Transverse colon (tissue), 4 donors: Measurements from ENCODE around the gene ZBTB18. TPM values are rescaled to one million over a fixed set of nuclear protein-coding genes. Genes with fewer than 3 reads are reported as not detected.

Source experiments
- DNase-seq: peaks from one replicate; pipeline ENCODE4 v3.0.0-alpha.2; 2019
- H3K27ac ChIP-seq, 4 donors: fragments of 200-600 bp; sonication (generic); 2 replicates each; pipeline ENCODE4 v1.5.1; 2016 to 2018; ENCODE audit warnings: inconsistent platforms in 4 of 4
- H3K27me3 ChIP-seq: fragments of 200-600 bp; sonication (generic); 2 replicates; pipeline ENCODE4 v1.5.1; 2017; ENCODE audit warnings: inconsistent platforms
- H3K36me3 ChIP-seq, 4 donors: fragments of 200-600 bp; sonication (generic); 2 replicates each; pipeline ENCODE4 v1.5.1; 2017 to 2019; ENCODE audit warnings: inconsistent platforms in 4 of 4
- H3K4me1 ChIP-seq, 4 donors: fragments of 200-600 bp; sonication (generic); 2 replicates each; pipeline ENCODE4 v1.5.1; 2017 to 2020; ENCODE audit warnings: inconsistent platforms in 4 of 4
- H3K4me3 ChIP-seq, 4 donors: fragments of 200-600 bp; sonication (generic); 1 replicate in 1 of 4; 2 replicates in 3 of 4; pipeline versions ENCODE4 v1.5.1 to v1.6.1; 2017 to 2019; ENCODE audit warnings: inconsistent platforms in 4 of 4
- H3K9me3 ChIP-seq, 2 donors: fragments of 200-600 bp; sonication (generic); 2 replicates each; pipeline ENCODE4 v1.5.1; 2017 to 2019; ENCODE audit warnings: inconsistent platforms in 2 of 2
- CTCF ChIP-seq, 5 experiments: fragments of 200-600 bp in 3 of 5; fragments of 450-650 bp in 2 of 5; sonication (generic) in 3 of 5; IDR thresholded peaks; 1 replicate in 2 of 5; 2 replicates in 3 of 5; pipeline ENCODE4 v1.5.1; 2016 to 2017; ENCODE audit warnings: antibody characterized with exemption in 5 of 5, inconsistent platforms in 3 of 5, mild to moderate bottlenecking in 2 of 5, moderate library complexity in 1 of 5
- EP300 ChIP-seq: sonication (generic); formaldehyde crosslinking; IDR thresholded peaks from one replicate; pipeline ENCODE4 v1.6.1; 2017; ENCODE audit warnings: antibody characterized with exemption, low read depth
- POLR2A ChIP-seq: fragments of 450-650 bp; IDR thresholded peaks from one replicate; pipeline ENCODE4 v1.6.1; 2016; ENCODE audit warnings: antibody characterized with exemption, mild to moderate bottlenecking, moderate library complexity
- POLR2AphosphoS5 ChIP-seq, 3 donors: sonication (generic); formaldehyde crosslinking; IDR thresholded peaks; one replicate each; pipeline ENCODE4 v1.6.1; 2016; ENCODE audit warnings: antibody characterized with exemption in 3 of 3
- WGBS, 2 donors: methylation state at CpG; one replicate each; pipeline ENCODE4 v1.1.5; 2018; ENCODE audit warnings: low coverage in 1 of 2; 5-methylcytosine and 5-hydroxymethylcytosine counted together
- in situ Hi-C, 4 donors: fragments of 200-750 bp; cut with MboI; loops; one replicate each; pipeline versions ENCODE4 v1.15.0 to v1.15.1; 2017; ENCODE audit warnings: low sequenced_read_pairs in 3 of 4, low pct_ligation_motif_present in 1 of 4, low pct_unique_long_range_greater_than_20kb in 1 of 4
- intact Hi-C: fragments of 100-400 bp; cut with DNase I; formaldehyde crosslinking; loops from one replicate; pipeline ENCODE4 v1.15.1; 2023; ENCODE audit warnings: low total_unique reads
- total RNA-seq, 4 donors: library from RNA; depleted of rRNA; stranded (reverse); fragments of >200 nt; gene quantifications; one replicate each; pipeline ENCODE4 v1.1.0, GENCODE V29; 2016

Gene ZBTB18
- total RNA-seq, 4 donors from 2014 or later: 4.1 to 32.8 (median 17.7) TPM

- Histone ChIP-seq H3K4me3 (no peak overlapping the region), H3K4me1 (peaks cover 0 to 4% (median 2%) of the 10 kb centered on the region in 4 donors), H3K36me3 (no peaks in the 10 kb centered on the region), H3K27me3 (no peaks in the 10 kb centered on the region), H3K9me3 (no peaks in the 10 kb centered on the region), H3K27ac (peak overlapping the region; percentile 3 to 54 (median 42))
- no peak for TF ChIP-seq CTCF (IDR thresholded peaks at IDR 0.05)
- DNase-seq: no peak
- WGBS, 2 donors: 36 to 47% methylated on average over 4 to 6 of the region's 6 CpGs
- intact Hi-C loops (no loop called here), in situ Hi-C loops (no loop called here)
Observed at GRCh38 chr1:244092293-244092963, 41.3 kb downstream of the ZBTB18 start.

GRCh38 chr1:244092964-244093638 is 42.0 kb downstream of the ZBTB18 start:
- intact Hi-C loops: no loop called here
- TF ChIP-seq POLR2AphosphoS5 (IDR thresholded peaks at IDR 0.05) (peak; percentile 45 to 58 (median 53)), POLR2A (peak; percentile 63), CTCF (IDR thresholded peaks at IDR 0.05) (no peak)
- Histone ChIP-seq H3K27me3 (no peaks in the 10 kb centered on the region), H3K4me1 (peaks cover 0 to 4% (median 2%) of the 10 kb centered on the region in 4 donors), H3K9me3 (no peaks in the 10 kb centered on the region), H3K36me3 (no peaks in the 10 kb centered on the region), H3K4me3 (no peak overlapping the region), H3K27ac (peak overlapping the region; percentile 3 to 54 (median 42))
- 57 to 64% methylated on average over 6 to 11 of the region's 11 CpGs for WGBS, 2 donors
- DNase-seq: peak; percentile 68
- in situ Hi-C loops: no loop called here

GRCh38 chr1:244094880-244095528 is 43.9 kb downstream of the ZBTB18 start:
- in situ Hi-C loops: no loop called here
- no peak overlapping the region for H3K27ac ChIP-seq
- WGBS, 2 donors: 85 to 88% methylated on average over 8 to 9 of the region's 9 CpGs

More at GRCh38 chr1:244094880-244095528, 43.9 kb downstream of the ZBTB18 start:
- Histone ChIP-seq H3K4me3 (no peak overlapping the region), H3K4me1 (peaks cover 0 to 4% (median 2%) of the 10 kb centered on the region in 4 donors), H3K9me3 (no peaks in the 10 kb centered on the region), H3K27me3 (peaks cover 5% of the 10 kb centered on the region), H3K36me3 (no peaks in the 10 kb centered on the region)
- DNase-seq: no peak
- intact Hi-C loops: no loop called here
- TF ChIP-seq POLR2A: no peak
- no peak for TF ChIP-seq EP300
- no peak for TF ChIP-seq CTCF (IDR thresholded peaks at IDR 0.05)
- no peak for TF ChIP-seq POLR2AphosphoS5 (IDR thresholded peaks at IDR 0.05)
